Activated CD4-positive, CD25-positive, alpha-beta regulatory T cell treated with anti-CD3 and anti-CD28 coated beads, Interleukin-2, amount 50 U/mL, for 16 hours (primary cell): Measurements from ENCODE around the gene ALKBH3.

ENCODE experiments used
- DNase-seq: peaks from one replicate; pipeline ENCODE4 v3.0.0-alpha.2; 2020; ENCODE audit warnings: low read depth, low spot score

The ALKBH3 gene

DNA sequence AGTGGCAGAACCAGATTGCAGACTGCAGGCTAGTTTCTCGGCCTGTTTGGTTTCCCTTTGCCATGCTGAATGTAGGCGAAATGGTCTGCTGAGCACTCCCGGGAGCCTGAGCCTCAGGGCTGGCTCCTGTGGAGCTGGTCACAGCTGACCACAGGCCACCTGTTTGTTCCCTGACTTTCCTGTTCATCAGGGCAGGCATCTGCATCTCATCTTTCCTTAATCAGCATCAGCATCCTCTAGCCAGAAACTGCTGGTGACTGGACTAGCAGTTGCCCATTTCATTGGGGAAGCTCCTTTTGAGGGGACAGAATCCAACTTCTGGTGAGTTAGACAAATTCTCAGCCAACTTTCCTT, 41.6 kb downstream of the ALKBH3 start:
- DNase-seq, result no peak

- no peak for DNase-seq
These were observed 42.2 kb downstream of the ALKBH3 start for GRCh38 chr11:43922744-43923405.

- no peak for DNase-seq
These were observed 42.9 kb downstream of the ALKBH3 start for GRCh38 chr11:43923406-43924111.

DNA sequence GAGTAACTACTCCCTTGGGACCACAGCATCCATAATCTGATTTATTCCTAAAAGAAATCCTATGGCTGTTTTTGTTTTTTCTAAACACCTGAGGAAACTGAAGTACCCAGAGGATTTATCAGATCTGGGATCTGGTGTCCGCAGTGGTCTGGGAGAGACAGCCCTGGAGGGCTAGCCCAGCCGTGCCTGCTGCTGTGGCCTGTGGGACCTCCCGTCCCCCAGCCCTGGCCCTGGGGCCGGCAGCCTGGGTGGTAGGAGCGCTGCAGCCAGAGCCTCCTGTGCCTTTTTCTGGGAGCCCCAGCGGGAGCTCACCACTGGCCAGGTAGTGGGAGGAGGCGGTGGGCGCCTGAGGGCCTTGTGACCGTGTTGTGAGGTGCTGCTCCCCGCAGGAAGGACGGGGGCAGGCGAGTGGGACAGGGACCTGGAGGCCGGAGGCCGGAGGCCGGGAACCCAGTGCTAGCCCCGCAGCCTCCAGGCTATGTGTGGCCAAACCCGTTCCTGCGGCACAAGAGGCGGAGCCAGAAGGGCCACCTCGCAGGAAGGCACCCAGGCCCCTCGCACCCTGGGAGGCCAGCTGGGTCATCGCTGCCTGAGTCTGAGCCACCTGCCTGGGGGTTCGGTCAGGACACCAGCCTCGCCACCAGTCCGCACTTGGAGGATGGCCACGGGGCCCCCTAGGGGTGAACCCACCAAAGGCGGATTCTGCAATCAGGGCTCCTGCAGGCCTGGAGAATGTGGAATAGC, 43.7 kb downstream of the ALKBH3 start:
- DNase-seq, result no peak

GRCh38 chr11:43925063-43925931, 44.7 kb downstream of the ALKBH3 start:
- DNase-seq, result no peak

DNA sequence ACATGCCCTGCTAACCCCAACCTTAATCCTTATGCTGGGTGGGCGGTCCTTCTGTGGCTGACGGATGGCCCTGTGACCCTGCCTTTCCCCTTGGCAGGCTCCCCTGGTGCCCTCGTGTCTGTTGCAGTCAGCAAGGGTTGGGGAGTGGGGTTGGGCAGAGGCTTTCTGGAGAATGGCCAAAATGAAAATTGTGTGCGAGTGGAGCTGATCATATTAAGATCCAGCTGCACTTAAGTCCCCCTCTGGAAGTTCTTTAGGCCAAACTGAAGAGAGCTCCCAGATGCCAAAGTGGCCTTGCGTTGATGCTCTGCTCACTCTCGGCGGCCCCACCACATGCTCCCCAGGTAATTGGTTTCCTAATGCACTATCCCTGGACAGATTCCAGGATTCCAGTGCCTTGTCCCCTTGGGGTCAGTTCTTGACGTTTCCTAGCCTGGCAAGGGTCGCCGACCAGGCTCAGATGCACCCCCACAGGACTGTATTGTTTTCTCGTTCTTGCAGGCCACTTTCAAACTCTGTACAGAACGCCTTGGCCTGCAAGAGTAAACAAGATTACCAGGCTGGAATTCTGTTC, 45.4 kb downstream of the ALKBH3 start:
- no peak for DNase-seq

GRCh38 chr11:43927070-43927469, 46.4 kb downstream of the ALKBH3 start:
- DNase-seq, result no peak

GRCh38 chr11:43927925-43928707, 47.5 kb downstream of the ALKBH3 start:
- no peak for DNase-seq

DNA sequence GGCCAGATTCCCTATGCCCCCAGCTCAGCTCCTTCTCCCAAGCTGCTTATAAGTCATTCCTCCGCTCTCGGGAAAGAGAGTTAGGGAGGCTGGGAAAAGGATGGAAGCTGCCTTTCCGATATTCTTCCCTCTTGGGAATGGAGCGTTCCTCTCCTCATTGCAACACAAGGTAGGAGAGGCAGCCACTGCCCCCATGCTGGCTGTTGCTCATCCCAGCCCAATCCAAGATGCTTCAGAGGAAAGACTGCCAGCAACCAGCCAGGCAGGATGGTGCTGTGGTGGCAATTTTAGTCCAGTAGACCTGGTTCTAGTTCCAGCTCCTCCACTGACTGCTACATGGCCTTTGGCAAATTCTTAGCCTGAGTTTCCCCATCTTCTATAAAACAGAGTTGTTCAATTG, 48.1 kb downstream of the ALKBH3 start:
- DNase-seq, result no peak

GRCh38 chr11:43930868-43931716, 50.5 kb downstream of the ALKBH3 start:
- no peak for DNase-seq

DNA sequence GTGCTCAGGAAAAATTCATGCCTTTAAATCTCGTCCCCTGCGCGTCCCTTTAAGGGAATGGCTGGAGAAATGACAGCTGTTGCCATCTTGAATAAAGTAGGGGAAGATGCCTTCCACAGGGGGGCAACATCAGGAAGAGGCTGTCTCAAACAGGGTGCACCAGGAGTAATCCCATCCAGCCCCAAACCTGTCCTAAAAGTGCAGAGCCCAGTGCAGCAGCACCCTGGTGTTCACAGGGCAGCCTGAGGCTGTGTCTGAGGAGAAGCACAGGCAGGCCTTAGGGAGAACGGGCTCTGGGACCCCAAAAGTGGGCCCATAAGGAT, 51.0 kb downstream of the ALKBH3 start:
- DNase-seq, result no peak

DNA sequence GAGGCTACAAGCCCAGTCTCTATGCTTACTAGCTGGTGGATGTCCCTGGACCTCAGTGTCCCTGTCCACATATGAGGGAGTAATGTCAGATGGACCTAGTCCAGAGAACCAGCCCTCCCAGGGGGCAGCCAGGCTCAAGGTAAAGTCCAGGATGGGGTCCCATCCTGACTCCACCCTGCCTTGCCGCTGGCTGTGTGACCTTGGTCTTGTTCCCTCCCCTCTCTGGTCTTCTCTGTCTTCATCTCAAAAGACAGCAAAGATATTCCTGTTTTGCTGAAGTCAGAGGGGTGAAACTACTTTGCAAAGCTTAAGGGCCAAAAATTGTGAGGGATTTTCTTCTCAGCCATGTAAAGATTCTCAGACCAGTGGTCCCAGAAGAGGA, 52.6 kb downstream of the ALKBH3 start:
- DNase-seq, result no peak

DNA sequence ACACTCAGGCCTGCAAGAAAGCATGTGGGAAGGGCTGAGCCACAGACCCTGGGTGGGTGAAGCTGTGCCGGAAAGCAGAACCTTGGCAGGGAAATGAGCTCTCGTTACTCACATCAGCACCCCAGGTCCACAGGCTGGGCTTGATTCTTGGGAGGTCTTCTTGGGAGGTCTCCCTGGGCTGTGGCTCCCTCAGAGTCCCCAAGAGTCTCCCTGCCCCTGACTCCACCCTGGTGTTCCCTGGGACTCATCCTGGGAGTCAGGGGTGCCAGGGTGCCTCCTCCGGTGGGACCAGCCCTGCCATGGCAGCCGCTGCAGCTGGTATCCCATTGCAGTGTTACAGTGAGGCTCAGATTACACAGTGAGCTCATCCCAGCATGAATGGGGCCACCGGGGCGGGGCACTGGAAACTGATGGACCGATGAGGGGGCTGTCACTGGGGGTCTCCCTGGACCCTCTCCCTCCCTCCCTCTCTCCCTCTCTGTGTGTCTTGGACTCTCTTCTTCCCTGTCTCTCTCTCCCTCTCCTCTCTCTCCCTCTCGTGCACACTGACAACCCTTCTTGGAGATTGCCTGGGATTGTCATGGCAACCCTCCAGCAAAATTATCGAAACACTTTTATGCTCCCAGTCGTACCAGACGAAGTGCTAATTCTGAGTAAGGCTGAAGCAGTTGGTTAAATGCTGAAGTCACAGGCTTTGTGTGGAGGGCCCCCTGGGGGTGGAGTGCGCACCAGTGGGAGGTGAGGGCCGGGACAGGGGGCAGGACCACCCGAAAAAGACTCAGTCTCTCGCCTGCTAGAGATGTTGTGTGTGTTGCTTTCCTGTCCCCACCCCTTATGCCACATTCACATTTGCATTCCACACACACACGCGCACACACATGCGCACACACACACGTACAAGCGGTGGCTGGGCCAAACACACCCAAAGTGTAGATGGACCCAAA, 53.2 kb downstream of the ALKBH3 start:
- DNase-seq, result no peak

DNA sequence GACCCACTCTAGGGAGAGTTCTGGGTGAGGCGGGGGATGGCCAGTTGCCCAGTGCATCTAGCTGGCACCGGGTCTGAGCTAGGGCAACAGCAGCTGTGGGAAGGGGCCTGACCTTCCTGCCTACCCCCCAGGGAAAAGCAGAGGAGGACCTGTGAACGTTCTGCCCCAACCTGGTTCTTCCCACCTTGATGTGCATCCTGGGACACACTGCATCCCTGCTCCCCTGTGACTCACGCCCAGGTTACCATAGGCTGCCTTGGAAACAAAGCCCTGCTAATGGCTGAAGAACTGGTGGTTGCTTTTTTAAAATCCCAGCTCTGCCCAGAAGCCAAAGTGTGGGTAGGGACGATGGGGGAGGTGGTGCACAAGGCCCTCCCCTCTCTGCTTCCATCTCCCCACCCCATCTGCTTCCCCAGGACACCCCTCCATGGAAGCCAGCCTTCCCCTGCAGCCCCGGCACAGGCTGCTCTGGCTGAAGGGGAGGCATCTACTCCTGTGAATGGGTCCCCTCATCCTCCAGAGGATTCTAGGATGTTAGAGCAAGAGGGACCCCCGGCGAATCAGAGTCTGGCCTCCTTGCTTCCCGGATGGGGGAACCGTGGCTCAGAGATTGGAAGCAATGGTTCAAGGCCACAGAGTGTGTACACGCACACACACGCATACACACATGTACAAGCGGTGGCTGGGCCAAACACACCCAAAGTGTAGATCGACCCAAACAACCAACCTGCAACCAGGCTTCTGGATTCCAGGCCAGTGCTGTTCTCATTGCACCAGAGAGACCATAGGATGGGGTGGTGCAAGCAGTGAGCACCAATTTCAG, 54.2 kb downstream of the ALKBH3 start:
- DNase-seq, result no peak

DNA sequence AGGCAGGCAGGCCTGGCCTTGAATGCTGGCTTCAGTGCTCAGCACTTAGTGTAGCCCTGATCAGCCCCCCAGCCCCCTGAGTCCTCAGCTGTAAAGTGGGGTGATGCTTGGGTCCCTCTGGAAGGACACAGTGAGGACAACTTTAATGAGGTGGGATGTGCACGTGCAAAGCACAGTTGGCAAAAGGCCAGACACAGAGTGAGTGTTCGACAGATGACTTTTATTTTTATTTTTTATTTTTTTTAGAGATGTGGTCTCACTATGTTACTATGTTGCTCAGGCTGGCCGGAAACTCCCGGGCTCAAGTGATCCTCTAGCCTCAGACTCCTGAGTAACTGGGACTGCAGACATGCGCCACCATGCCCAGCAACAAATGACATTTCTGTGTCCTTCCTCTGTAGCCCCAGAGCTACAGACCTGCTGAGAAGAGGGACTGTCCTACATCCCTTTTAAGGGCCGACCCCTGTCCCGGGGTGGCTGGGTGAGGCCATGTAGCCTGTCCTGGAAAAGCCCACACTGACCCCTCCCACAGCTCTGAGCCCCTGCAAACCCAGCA, 54.9 kb downstream of the ALKBH3 start:
- no peak for DNase-seq

- DNase-seq, result no peak
These were observed 55.4 kb downstream of the ALKBH3 start for GRCh38 chr11:43936076-43936475.
